Suprapubic skin (tissue), 3 donors: ENCODE results near the gene ZNF292.

Experiments used
- CTCF ChIP-seq, 2 donors: fragments of 200-600 bp in 1 of 2; fragments of 450-650 bp in 1 of 2; sonication (generic) in 1 of 2; IDR thresholded peaks; one replicate each; pipeline ENCODE4 v1.5.1; 2016 to 2019; ENCODE audit warnings: antibody characterized with exemption in 2 of 2, mild to moderate bottlenecking in 1 of 2, moderate library complexity in 1 of 2
- EP300 ChIP-seq: sonication (generic); formaldehyde crosslinking; IDR thresholded peaks from one replicate; pipeline ENCODE4 v1.6.1; 2017; ENCODE audit warnings: antibody characterized with exemption
- POLR2A ChIP-seq, 2 donors: fragments of 450-650 bp; IDR thresholded peaks; one replicate each; pipeline ENCODE4 v1.6.1; 2017; ENCODE audit warnings: antibody characterized with exemption in 2 of 2, mild to moderate bottlenecking in 2 of 2, moderate library complexity in 2 of 2

GRCh38 chr6:87251225-87251624 is 95.9 kb downstream of the ZNF292 start:
- TF ChIP-seq CTCF (IDR thresholded peaks at IDR 0.05): no peak
- no peak for TF ChIP-seq POLR2A (IDR thresholded peaks at IDR 0.05)
- no peak for TF ChIP-seq EP300
